Mesendoderm (in vitro differentiated cells): ENCODE results near the gene HSPB1.

Experiments used
- DNase-seq: peaks from one replicate; pipeline ENCODE4 v3.0.0; 2013
- H2AK5ac ChIP-seq: 2 replicates; pipeline ENCODE4 v1.6.1; 2013; ENCODE audit warnings: low read length, inconsistent platforms
- H2BK120ac ChIP-seq: 2 replicates; pipeline ENCODE4 v1.6.1; 2013; ENCODE audit warnings: low read depth, mild to moderate bottlenecking, low read length, moderate library complexity, mixed read lengths
- H2BK15ac ChIP-seq: replicated peaks from 2 replicates; pipeline ENCODE4 v1.6.1; 2013; ENCODE audit warnings: low read depth, mild to moderate bottlenecking, moderate library complexity
- H2BK5ac ChIP-seq: 2 replicates; pipeline ENCODE4 v1.6.1; 2013; ENCODE audit warnings: low read length, inconsistent platforms
- H3K18ac ChIP-seq: 2 replicates; pipeline ENCODE4 v1.6.1; 2013; ENCODE audit warnings: mild to moderate bottlenecking, low read length, mixed read lengths
- H3K23ac ChIP-seq: one replicate; pipeline ENCODE4 v1.6.1; 2013; ENCODE audit warnings: low read length
- H3K27ac ChIP-seq: 2 replicates; pipeline ENCODE4 v1.5.1; 2013; ENCODE audit warnings: low read depth, mild to moderate bottlenecking, inconsistent platforms, low read length, moderate library complexity
- H3K27me3 ChIP-seq: 2 replicates; pipeline ENCODE4 v1.6.1; 2013; ENCODE audit warnings: low read length, control low read depth, mild to moderate bottlenecking, inconsistent platforms; ENCODE audit not compliant: insufficient read depth, poor library complexity
- H3K36me3 ChIP-seq: 2 replicates; pipeline ENCODE4 v1.6.1; 2013; ENCODE audit warnings: low read length, inconsistent platforms; ENCODE audit not compliant: control insufficient read depth, insufficient read depth
- H3K4ac ChIP-seq: one replicate; pipeline ENCODE4 v1.6.1; 2013; ENCODE audit warnings: low read depth, mild to moderate bottlenecking, low read length, moderate library complexity
- H3K4me1 ChIP-seq: 2 replicates; pipeline ENCODE4 v1.6.1; 2013; ENCODE audit warnings: low read depth, low read length, inconsistent platforms; ENCODE audit not compliant: control insufficient read depth
- H3K4me2 ChIP-seq: 2 replicates; pipeline ENCODE4 v1.6.1; 2013; ENCODE audit warnings: low read length
- H3K4me3 ChIP-seq: 2 replicates; pipeline ENCODE4 v1.5.1; 2013; ENCODE audit warnings: mild to moderate bottlenecking, low read length
- H3K56ac ChIP-seq: one replicate; pipeline ENCODE4 v1.6.1; 2013; ENCODE audit warnings: low read length
- H3K79me1 ChIP-seq: 2 replicates; pipeline ENCODE4 v1.6.1; 2013; ENCODE audit warnings: low read length, inconsistent platforms
- H3K79me2 ChIP-seq: 2 replicates; pipeline ENCODE4 v1.6.1; 2013; ENCODE audit warnings: mild to moderate bottlenecking, low read length; ENCODE audit not compliant: control insufficient read depth, insufficient read depth
- H3K9ac ChIP-seq: 2 replicates; pipeline ENCODE4 v1.6.1; 2013; ENCODE audit warnings: low read length, inconsistent platforms
- H4K5ac ChIP-seq: one replicate; pipeline ENCODE4 v1.6.1; 2013; ENCODE audit warnings: low read length
- H4K8ac ChIP-seq: one replicate; pipeline ENCODE4 v1.6.1; 2013; ENCODE audit warnings: low read depth, mild to moderate bottlenecking, control low read depth, low read length, moderate library complexity
- WGBS: extraction: QIAGEN DNeasy Blood & Tissue Kit; methylation state at CpG from one replicate; pipeline ENCODE4 v1.1.7; 2013; ENCODE audit warnings: low lambda C conversion rate, missing lambda C conversion rate; ENCODE audit not compliant: insufficient coverage; ENCODE audit errors: extremely low coverage; 5-methylcytosine and 5-hydroxymethylcytosine counted together

The HSPB1 gene

DNA sequence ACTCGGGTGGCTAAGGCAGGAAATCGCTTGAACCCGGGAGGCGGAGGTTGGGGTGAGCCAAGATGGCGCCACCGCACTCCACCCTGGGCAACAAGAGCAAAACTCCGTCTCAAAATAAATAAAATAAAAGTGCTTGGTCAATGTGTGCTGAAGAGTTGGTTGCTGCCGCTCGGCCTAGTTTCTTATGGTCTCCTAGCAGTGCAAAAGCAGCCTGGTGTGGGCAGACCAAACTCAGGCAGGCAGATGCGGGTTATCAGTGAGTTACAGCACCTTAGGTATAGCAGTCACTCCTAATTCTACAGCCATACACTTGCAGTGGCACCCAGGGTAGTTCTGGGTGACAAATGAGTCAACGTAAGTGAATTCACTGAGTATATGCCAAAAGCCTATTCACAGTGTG is 22.6 kb downstream of the HSPB1 start:
- peaks cover 11% of the 10 kb centered on the region for H3K36me3 ChIP-seq
- no peak overlapping the region for H2BK120ac ChIP-seq
- H3K4me2 ChIP-seq: no peak overlapping the region
- no peak overlapping the region for H3K23ac ChIP-seq
- no peaks in the 10 kb centered on the region for H3K27me3 ChIP-seq
- H3K56ac ChIP-seq: no peak overlapping the region
- H3K9ac ChIP-seq: no peak overlapping the region
- no peak overlapping the region for H3K18ac ChIP-seq
- no CpG with 5 or more reads among the region's 11 CpGs for WGBS
- H2AK5ac ChIP-seq: no peak overlapping the region
- H3K79me2 ChIP-seq: peaks cover 27% of the 10 kb centered on the region
- no peak overlapping the region for H2BK5ac ChIP-seq
- no peak overlapping the region for H4K8ac ChIP-seq
- H3K4me1 ChIP-seq: no peaks in the 10 kb centered on the region
- H3K4ac ChIP-seq: no peak overlapping the region
- H3K27ac ChIP-seq: no peak overlapping the region
- H4K5ac ChIP-seq: no peak overlapping the region
- H3K79me1 ChIP-seq: peaks cover 20% of the 10 kb centered on the region
- no peak overlapping the region for H2BK15ac ChIP-seq
- DNase-seq: no peak
- H3K4me3 ChIP-seq: no peak overlapping the region

DNA sequence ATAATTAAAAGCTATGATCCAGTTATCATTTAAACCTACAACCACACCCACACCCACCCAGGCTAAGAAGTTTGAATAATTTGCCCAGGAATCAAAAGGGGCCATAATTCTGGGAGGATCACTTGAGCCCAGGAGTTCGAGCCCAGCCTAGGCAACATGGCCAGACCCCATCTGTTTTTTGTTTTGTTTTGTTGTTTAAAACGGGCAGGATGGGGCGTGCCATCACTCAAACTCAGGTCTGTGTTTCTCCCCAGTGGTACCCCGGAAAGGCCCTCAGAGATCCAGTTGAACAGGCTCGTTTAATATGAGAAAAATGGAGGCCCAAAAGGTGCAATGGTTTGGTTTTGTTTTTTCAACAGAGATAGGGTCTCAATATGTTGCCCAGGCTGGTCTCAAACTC is 23.3 kb downstream of the HSPB1 start:
- Histone ChIP-seq H3K27me3 (no peaks in the 10 kb centered on the region), H3K79me1 (peaks cover 20% of the 10 kb centered on the region), H3K18ac (no peak overlapping the region), H3K4me2 (no peak overlapping the region), H2BK15ac (no peak overlapping the region), H3K4ac (no peak overlapping the region), H4K8ac (no peak overlapping the region), H3K27ac (no peak overlapping the region), H3K4me1 (no peaks in the 10 kb centered on the region), H3K9ac (no peak overlapping the region), H3K4me3 (no peak overlapping the region), H2BK120ac (no peak overlapping the region), H3K36me3 (peaks cover 11% of the 10 kb centered on the region), H2BK5ac (no peak overlapping the region), H2AK5ac (no peak overlapping the region), H3K79me2 (peaks cover 33% of the 10 kb centered on the region), H4K5ac (no peak overlapping the region), H3K23ac (no peak overlapping the region), H3K56ac (no peak overlapping the region)
- WGBS: no CpG with 5 or more reads among the region's 5 CpGs
- DNase-seq: no peak

DNA sequence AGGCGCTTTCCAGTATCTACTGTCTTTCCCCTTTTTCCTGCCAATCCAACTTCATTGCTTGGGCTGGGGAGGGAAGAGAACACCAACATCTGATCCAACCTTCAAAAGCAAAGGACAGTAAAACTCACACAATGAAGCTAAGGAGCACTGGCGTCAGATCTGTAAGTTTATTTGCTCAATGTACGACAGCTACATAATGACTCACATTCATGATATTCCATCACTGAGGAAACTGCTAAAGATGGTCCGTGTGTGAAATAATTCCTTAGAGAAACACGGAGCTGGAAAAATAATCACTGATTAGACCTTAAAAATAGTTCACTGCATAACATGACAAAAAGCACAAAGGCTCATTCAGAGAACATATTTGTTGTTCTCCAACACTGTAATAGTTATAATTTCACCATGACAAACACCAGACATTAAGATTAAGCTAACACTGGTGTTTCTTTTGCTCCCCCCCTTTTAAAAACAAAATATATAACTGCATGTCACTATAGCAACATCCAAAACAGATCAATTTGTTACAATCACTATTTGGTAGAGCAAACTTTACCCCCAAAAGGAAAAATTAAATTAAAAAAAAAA is 24.3 kb downstream of the HSPB1 start:
- Histone ChIP-seq H4K8ac (no peak overlapping the region), H3K4ac (no peak overlapping the region), H3K79me2 (peaks cover 39% of the 10 kb centered on the region), H2AK5ac (no peak overlapping the region), H4K5ac (no peak overlapping the region), H3K4me2 (no peak overlapping the region), H3K18ac (no peak overlapping the region), H3K4me1 (no peaks in the 10 kb centered on the region), H3K9ac (no peak overlapping the region), H3K56ac (no peak overlapping the region), H3K23ac (no peak overlapping the region), H2BK120ac (no peak overlapping the region), H3K27ac (no peak overlapping the region), H3K79me1 (peaks cover 23% of the 10 kb centered on the region), H2BK5ac (no peak overlapping the region), H2BK15ac (no peak overlapping the region), H3K4me3 (no peak overlapping the region), H3K36me3 (peaks cover 11% of the 10 kb centered on the region), H3K27me3 (no peaks in the 10 kb centered on the region)
- no CpG with 5 or more reads among the region's 5 CpGs for WGBS
- no peak for DNase-seq

DNA sequence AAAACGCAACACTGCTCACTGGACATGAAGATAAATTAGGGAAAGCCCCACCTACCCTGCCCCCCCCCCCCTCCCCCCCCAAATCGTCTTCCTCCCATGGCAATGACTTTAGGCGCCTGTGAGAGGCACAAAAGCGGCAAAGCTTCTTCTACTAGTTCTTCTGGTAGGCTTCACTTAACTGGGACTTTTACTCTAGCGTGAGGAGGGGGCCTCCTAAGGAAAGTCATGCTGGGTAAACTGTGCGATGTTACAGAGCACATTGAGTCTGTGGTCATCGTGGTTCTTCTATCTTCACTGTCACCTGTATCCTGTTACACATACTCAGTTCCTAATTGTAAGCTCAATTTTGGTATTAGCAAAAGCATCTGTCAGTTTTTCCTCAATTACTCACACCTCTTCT is 25.1 kb downstream of the HSPB1 start:
- peaks cover 48% of the 10 kb centered on the region for H3K79me2 ChIP-seq
- H3K36me3 ChIP-seq: peaks cover 11% of the 10 kb centered on the region
- no peak overlapping the region for H2BK120ac ChIP-seq
- H3K79me1 ChIP-seq: peaks cover 23% of the 10 kb centered on the region
- H3K23ac ChIP-seq: no peak overlapping the region
- H3K4ac ChIP-seq: no peak overlapping the region
- WGBS: no CpG with 5 or more reads among the region's 7 CpGs
- H2BK5ac ChIP-seq: no peak overlapping the region
- no peak overlapping the region for H2BK15ac ChIP-seq
- no peak overlapping the region for H4K8ac ChIP-seq
- no peak overlapping the region for H3K4me2 ChIP-seq
- H3K18ac ChIP-seq: no peak overlapping the region
- no peak overlapping the region for H2AK5ac ChIP-seq
- H3K56ac ChIP-seq: no peak overlapping the region
- DNase-seq: no peak
- H4K5ac ChIP-seq: no peak overlapping the region
- H3K4me3 ChIP-seq: no peak overlapping the region
- H3K4me1 ChIP-seq: no peaks in the 10 kb centered on the region
- H3K27ac ChIP-seq: no peak overlapping the region
- H3K27me3 ChIP-seq: no peaks in the 10 kb centered on the region
- no peak overlapping the region for H3K9ac ChIP-seq

DNA sequence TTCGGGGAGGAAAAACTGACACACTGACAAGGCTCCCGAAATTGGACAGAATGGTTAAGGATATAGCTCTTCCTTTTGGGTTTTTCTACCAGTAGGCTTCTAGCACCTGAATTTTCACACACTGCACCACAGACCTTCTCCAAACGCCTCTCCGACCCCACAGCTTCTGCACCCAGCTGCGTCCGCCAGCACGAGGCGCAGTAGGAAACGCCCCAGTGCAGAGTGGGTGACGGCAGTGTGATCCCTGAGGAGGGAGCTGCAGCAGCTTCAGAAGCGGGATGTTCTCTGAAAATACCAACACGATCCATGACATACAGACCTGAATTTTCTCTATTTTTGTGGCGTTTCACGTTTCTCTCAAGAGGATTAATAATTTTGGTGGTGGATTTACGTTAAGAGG is 25.9 kb downstream of the HSPB1 start:
- Histone ChIP-seq H3K27me3 (no peaks in the 10 kb centered on the region), H2AK5ac (no peak overlapping the region), H3K56ac (no peak overlapping the region), H3K4me2 (no peak overlapping the region), H3K79me2 (peaks cover 56% of the 10 kb centered on the region), H2BK120ac (no peak overlapping the region), H3K18ac (no peak overlapping the region), H4K8ac (no peak overlapping the region), H3K27ac (no peak overlapping the region), H3K4ac (no peak overlapping the region), H3K4me1 (no peaks in the 10 kb centered on the region), H4K5ac (no peak overlapping the region), H3K4me3 (no peak overlapping the region), H3K9ac (no peak overlapping the region), H3K79me1 (peaks cover 21% of the 10 kb centered on the region), H2BK5ac (no peak overlapping the region), H3K23ac (no peak overlapping the region), H3K36me3 (peaks cover 11% of the 10 kb centered on the region), H2BK15ac (no peak overlapping the region)
- no peak for DNase-seq
- WGBS: no CpG with 5 or more reads among the region's 15 CpGs

DNA sequence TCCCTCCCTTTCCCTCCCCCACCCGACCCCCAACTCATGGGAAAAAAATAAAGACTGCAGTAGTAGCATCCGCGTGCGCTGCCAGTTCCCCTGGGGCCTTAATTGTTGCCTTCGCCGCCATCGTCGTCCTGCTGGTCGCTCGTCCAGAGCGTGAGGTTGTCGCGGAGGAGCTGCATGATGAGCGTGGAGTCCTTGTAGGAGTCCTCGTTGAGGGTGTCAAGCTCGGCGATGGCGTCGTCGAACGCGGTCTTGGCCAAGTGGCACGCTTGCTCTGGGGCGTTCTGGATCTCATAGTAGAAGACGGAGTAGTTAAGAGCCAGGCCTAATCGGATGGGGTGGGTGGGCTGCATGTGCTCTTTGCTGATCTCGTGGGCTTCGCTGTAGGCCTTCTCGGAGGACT is 27.0 kb downstream of the HSPB1 start:
- Histone ChIP-seq H4K5ac (no peak overlapping the region), H2BK5ac (no peak overlapping the region), H4K8ac (no peak overlapping the region), H3K79me2 (peaks cover 65% of the 10 kb centered on the region), H3K9ac (no peak overlapping the region), H2BK15ac (no peak overlapping the region), H3K36me3 (peaks cover 10% of the 10 kb centered on the region), H3K27me3 (no peaks in the 10 kb centered on the region), H3K56ac (no peak overlapping the region), H2BK120ac (no peak overlapping the region), H2AK5ac (no peak overlapping the region), H3K4me3 (no peak overlapping the region), H3K79me1 (peaks cover 23% of the 10 kb centered on the region), H3K4me2 (no peak overlapping the region), H3K23ac (no peak overlapping the region), H3K18ac (no peak overlapping the region), H3K4ac (no peak overlapping the region), H3K4me1 (no peaks in the 10 kb centered on the region), H3K27ac (no peak overlapping the region)
- no peak for DNase-seq
- WGBS: no CpG with 5 or more reads among the region's 29 CpGs
